HepG2 (cell line): ENCODE results near the gene CDAN1. TPM values are rescaled to one million over a fixed set of nuclear protein-coding genes. Genes with fewer than 3 reads are reported as not detected.
A peak's percentile ranks its signal among the peaks of the same experiment; 100 is the strongest.

Experiments used
- ARID5B ChIP-seq: IDR thresholded peaks from 2 replicates; pipeline ENCODE4 v1.4.0; 2020; ENCODE audit warnings: mild to moderate bottlenecking, missing genetic modification reagents
- ASH2L ChIP-seq: fragments of 300-600, 200-600 bp; sonication (generic); IDR thresholded peaks from 2 replicates; pipeline ENCODE4 v1.7.0; 2017; ENCODE audit warnings: low read depth, mild to moderate bottlenecking, moderate library complexity, mixed read lengths, low read length; ENCODE audit not compliant: insufficient read length
- BRF2 ChIP-seq: sonication (generic); formaldehyde crosslinking; IDR thresholded peaks from 2 replicates; pipeline ENCODE4 v1.8.1; 2022; ENCODE audit warnings: mild to moderate bottlenecking, missing genetic modification reagents
- CBX5 ChIP-seq: sonication (generic); formaldehyde crosslinking; IDR thresholded peaks from 2 replicates; pipeline ENCODE4 v1.4.0; 2020; ENCODE audit warnings: missing genetic modification reagents, borderline replicate concordance
- CHCHD3 ChIP-seq: sonication (generic); formaldehyde crosslinking; IDR thresholded peaks from 2 replicates; pipeline ENCODE4 v1.8.0; 2022; ENCODE audit warnings: mild to moderate bottlenecking, missing genetic modification reagents, moderate library complexity
- DR1 ChIP-seq: sonication (generic); formaldehyde crosslinking; IDR thresholded peaks from 2 replicates; pipeline ENCODE4 v1.8.0; 2021; ENCODE audit warnings: mild to moderate bottlenecking, missing genetic modification reagents, inconsistent platforms
- ELF3 ChIP-seq: IDR thresholded peaks from 2 replicates; pipeline ENCODE4 v1.6.1; 2016; ENCODE audit warnings: missing genetic modification reagents, missing compliant biosample characterization
- HNRNPK ChIP-seq: fragments of 200-400 bp; formaldehyde crosslinking; IDR thresholded peaks from 2 replicates; pipeline ENCODE4 v1.6.1; 2018; ENCODE audit warnings: low read length, low read depth, moderate library complexity, mild to moderate bottlenecking; ENCODE audit not compliant: poor library complexity, severe bottlenecking
- MAF1 ChIP-seq: sonication (generic); formaldehyde crosslinking; IDR thresholded peaks from 2 replicates; pipeline ENCODE4 v1.5.0; 2020; ENCODE audit warnings: missing genetic modification reagents, borderline replicate concordance
- MTA1 ChIP-seq: sonication (generic); formaldehyde crosslinking; IDR thresholded peaks from 2 replicates; pipeline ENCODE4 v1.4.0; 2020; ENCODE audit warnings: missing genetic modification reagents, mild to moderate bottlenecking, borderline replicate concordance
- MTF2 ChIP-seq: sonication (generic); formaldehyde crosslinking; IDR thresholded peaks from 2 replicates; pipeline ENCODE4 v1.5.0; 2020; ENCODE audit warnings: missing genetic modification reagents, borderline replicate concordance
- SMAD3 ChIP-seq: sonication (generic); formaldehyde crosslinking; IDR thresholded peaks from 2 replicates; pipeline ENCODE4 v1.4.0; 2020; ENCODE audit warnings: missing genetic modification reagents
- SUZ12 ChIP-seq: fragments of 150-350 bp; IDR thresholded peaks from 2 replicates; pipeline ENCODE4 v1.6.1; 2014; ENCODE audit warnings: low read depth, low read length
- ZBED4 ChIP-seq: sonication (generic); formaldehyde crosslinking; IDR thresholded peaks from 2 replicates; pipeline ENCODE4 v1.4.0; 2020; ENCODE audit warnings: missing genetic modification reagents, borderline replicate concordance
- ZFP91 ChIP-seq: sonication (generic); formaldehyde crosslinking; IDR thresholded peaks from 2 replicates; pipeline ENCODE4 v1.9.0; 2022; ENCODE audit warnings: missing genetic modification reagents, mild to moderate bottlenecking, borderline replicate concordance
- ZNF234 ChIP-seq: sonication (generic); formaldehyde crosslinking; conservative IDR thresholded peaks from 2 replicates; pipeline ENCODE4 v1.5.1; 2020; ENCODE audit warnings: mild to moderate bottlenecking, missing genetic modification reagents
- ZNF556 ChIP-seq: sonication (generic); formaldehyde crosslinking; IDR thresholded peaks from 2 replicates; pipeline ENCODE4 v1.4.0; 2020; ENCODE audit warnings: mild to moderate bottlenecking, missing genetic modification reagents, borderline replicate concordance
- ZNF619 ChIP-seq: sonication (generic); formaldehyde crosslinking; IDR thresholded peaks from 2 replicates; pipeline ENCODE4 v1.4.0; 2020; ENCODE audit warnings: mild to moderate bottlenecking, missing genetic modification reagents
- ZNF780A ChIP-seq: sonication (generic); formaldehyde crosslinking; IDR thresholded peaks from 2 replicates; pipeline ENCODE4 v1.8.0; 2022; ENCODE audit warnings: mild to moderate bottlenecking, missing genetic modification reagents, moderate library complexity
- polyA plus RNA-seq, 8 experiments: library from polyadenylated mRNA; depleted of rRNA in 3 of 8; stranded (reverse) in 7 of 8; unstranded in 1 of 8; fragments of >200 nt; fragmentation: Illumina TruSeq in 4 of 8; extraction: Trizol in 4 of 8; gene quantifications; 2 replicates each; pipeline versions ENCODE4 v1.2.1 to v1.2.3, GENCODE V29; 2011 to 2016; ENCODE audit warnings: low read depth in 4 of 8, missing spikeins in 1 of 8, mixed read lengths in 1 of 8; ENCODE audit not compliant: insufficient read depth in 1 of 8
- total RNA-seq, 5 experiments: library from RNA; depleted of rRNA; stranded (reverse); fragments of >200 nt; fragmentation: Illumina TruSeq; extraction: Trizol; gene quantifications; 2 replicates each; pipeline ENCODE4 v1.2.3, GENCODE V29; 2016; ENCODE audit warnings: low read depth in 1 of 5

CDAN1 gene
- total and polyA plus RNA-seq, 2 of the 13 experiments (the other 11 are each of a cell fraction or from before 2014, with no cell fraction given): 5.0 to 16.1 TPM

- TF ChIP-seq SUZ12 (no peak), MTA1 (no peak), MTF2 (CRISPR knock-in tag) (no peak), DR1 (no peak), CHCHD3 (CRISPR knock-in tag) (0 out of 2 replicates have a peak, but pooled peaks have one; percentile 44), MAF1 (CRISPR knock-in tag) (no peak), HNRNPK (no peak), ZBED4 (CRISPR knock-in tag) (no peak), CBX5 (CRISPR knock-in tag) (no peak), ARID5B (no peak), ZNF619 (no peak), SMAD3 (CRISPR knock-in tag) (no peak), ELF3 (CRISPR knock-in tag) (no peak), ZFP91 (CRISPR knock-in tag) (no peak), ZNF780A (CRISPR knock-in tag) (no peak), ZNF556 (no peak), ZNF234 (no peak), ASH2L (peak; percentile 42), BRF2 (CRISPR knock-in tag) (no peak)
These were observed at the start of gene CDAN1 (continued) for GRCh38 chr15:42736793-42737528.
